WTC11 (cell line): ENCODE measurements around the gene F10. TPM values are rescaled to one million over a fixed set of nuclear protein-coding genes. Genes with fewer than 3 reads are reported as not detected.

Experiments used
- ATAC-seq: fragments of 200-7000 bp; cut with Tn5 transposase; 2 replicates; pipeline ENCODE4 v1.10.0; 2021; ENCODE audit warnings: mild to moderate bottlenecking, moderate library complexity
- CTCF ChIA-PET: fragments of 300-600 bp; sonication (Branson Sonifier 250); formaldehyde crosslinking; loops from one replicate; lab custom pipeline; 2021; ENCODE audit warnings: antibody characterized with exemption; lab: Charles Lee
- POLR2A ChIA-PET: fragments of 350-600 bp; sonication (Branson Sonifier 250); formaldehyde crosslinking; loops from one replicate; lab custom pipeline; 2021; ENCODE audit warnings: antibody characterized with exemption; lab: Charles Lee
- DNase-seq: peaks from one replicate; pipeline ENCODE4 v3.0.0; 2021; ENCODE audit warnings: low spot score
- H3K27ac Mint-ChIP-seq: 2 replicates; pipeline ENCODE4 v1.8.0; 2021; ENCODE audit warnings: mixed read lengths
- H3K27me3 Mint-ChIP-seq: 2 replicates; pipeline ENCODE4 v1.8.0; 2021; ENCODE audit warnings: low read depth, mild to moderate bottlenecking, moderate library complexity, mixed read lengths
- H3K36me3 Mint-ChIP-seq: 2 replicates; pipeline ENCODE4 v1.8.0; 2021; ENCODE audit warnings: mixed read lengths
- H3K4me1 Mint-ChIP-seq: 2 replicates; pipeline ENCODE4 v1.8.0; 2022; ENCODE audit warnings: mixed read lengths
- H3K4me3 Mint-ChIP-seq: 2 replicates; pipeline ENCODE4 v1.8.0; 2021; ENCODE audit warnings: mild to moderate bottlenecking, moderate library complexity, mixed read lengths
- H3K9me3 Mint-ChIP-seq: 2 replicates; pipeline ENCODE4 v1.8.0; 2021; ENCODE audit warnings: mixed read lengths
- AFF4 ChIP-seq: sonication (generic); formaldehyde crosslinking; IDR thresholded peaks from 2 replicates; pipeline ENCODE4 v1.8.1; 2023; ENCODE audit warnings: mild to moderate bottlenecking, missing genetic modification reagents, borderline replicate concordance
- CBFB ChIP-seq: sonication (generic); formaldehyde crosslinking; IDR thresholded peaks from 2 replicates; pipeline ENCODE4 v1.8.1; 2022; ENCODE audit warnings: mild to moderate bottlenecking, low read depth, missing genetic modification reagents
- CTCF ChIP-seq: fragments of 200-600 bp; IDR thresholded peaks from 2 replicates; pipeline ENCODE4 v1.8.0; 2022; ENCODE audit warnings: antibody characterized with exemption
- E2F5 ChIP-seq: sonication (generic); formaldehyde crosslinking; IDR thresholded peaks from 2 replicates; pipeline ENCODE4 v1.8.1; 2022; ENCODE audit warnings: mild to moderate bottlenecking, moderate library complexity, missing genetic modification reagents
- EMX1 ChIP-seq: fragments of 250-450 bp; sonication (Bioruptor Pico); IDR thresholded peaks from 2 replicates; pipeline ENCODE4 v1.8.0; 2021; ENCODE audit warnings: mild to moderate bottlenecking
- GTF2I ChIP-seq: fragments of 250-450 bp; sonication (Bioruptor Pico); conservative IDR thresholded peaks from 2 replicates; pipeline ENCODE4 v1.4.0; 2021; ENCODE audit warnings: mild to moderate bottlenecking
- OVOL2 ChIP-seq: fragments of 250-450 bp; sonication (Bioruptor Pico); IDR thresholded peaks from 2 replicates; pipeline ENCODE4 v1.9.0; 2021; ENCODE audit warnings: mild to moderate bottlenecking, borderline replicate concordance
- PREB ChIP-seq: sonication (generic); formaldehyde crosslinking; IDR thresholded peaks from 2 replicates; pipeline ENCODE4 v1.8.1; 2022; ENCODE audit warnings: mild to moderate bottlenecking, missing genetic modification reagents, moderate library complexity, borderline replicate concordance
- RELA ChIP-seq: sonication (generic); formaldehyde crosslinking; IDR thresholded peaks from 2 replicates; pipeline ENCODE4 v1.8.1; 2022; ENCODE audit warnings: missing genetic modification reagents, mild to moderate bottlenecking, borderline replicate concordance
- SMAD3 ChIP-seq: sonication (generic); formaldehyde crosslinking; IDR thresholded peaks from 2 replicates; pipeline ENCODE4 v1.8.0; 2022; ENCODE audit warnings: missing genetic modification reagents, mild to moderate bottlenecking, borderline replicate concordance
- SMAD4 ChIP-seq: sonication (generic); formaldehyde crosslinking; IDR thresholded peaks from 2 replicates; pipeline ENCODE4 v1.8.0; 2022; ENCODE audit warnings: mild to moderate bottlenecking, missing genetic modification reagents
- SP1 ChIP-seq: sonication (generic); formaldehyde crosslinking; conservative IDR thresholded peaks from 2 replicates; pipeline ENCODE4 v1.8.1; 2022; ENCODE audit warnings: missing genetic modification reagents
- TCF7 ChIP-seq: sonication (generic); formaldehyde crosslinking; IDR thresholded peaks from 2 replicates; pipeline ENCODE4 v1.8.0; 2022; ENCODE audit warnings: mild to moderate bottlenecking, low read depth, missing genetic modification reagents, moderate library complexity
- TEAD4 ChIP-seq: sonication (generic); formaldehyde crosslinking; IDR thresholded peaks from 2 replicates; pipeline ENCODE4 v1.8.0; 2022; ENCODE audit warnings: mild to moderate bottlenecking, missing genetic modification reagents
- TP53 ChIP-seq: sonication (generic); formaldehyde crosslinking; IDR thresholded peaks from 2 replicates; pipeline ENCODE4 v1.8.1; 2023; ENCODE audit warnings: mild to moderate bottlenecking, missing genetic modification reagents
- ZNF121 ChIP-seq: sonication (generic); formaldehyde crosslinking; IDR thresholded peaks from 2 replicates; pipeline ENCODE4 v1.8.0; 2023; ENCODE audit warnings: missing genetic modification reagents
- ZNF425 ChIP-seq: fragments of 250-450 bp; sonication (Bioruptor Pico); conservative IDR thresholded peaks from 2 replicates; pipeline ENCODE4 v1.9.0; 2021; ENCODE audit warnings: mild to moderate bottlenecking
- ZNF512 ChIP-seq: sonication (generic); formaldehyde crosslinking; IDR thresholded peaks from 2 replicates; pipeline ENCODE4 v1.8.1; 2022; ENCODE audit warnings: missing genetic modification reagents, borderline replicate concordance
- total RNA-seq: library from RNA; stranded (reverse); gene quantifications from 3 replicates; pipeline ENCODE4 v1.2.3, GENCODE V29; 2021
- TF ChIP-seq, protein P1 (sequence below): fragments of 250-450 bp; sonication (Bioruptor Pico); IDR thresholded peaks from 2 replicates; pipeline ENCODE4 v1.8.0; 2021; ENCODE audit warnings: mild to moderate bottlenecking
- TF ChIP-seq, protein P2 (sequence below): sonication (generic); formaldehyde crosslinking; IDR thresholded peaks from 2 replicates; pipeline ENCODE4 v1.8.1; 2023; ENCODE audit warnings: mild to moderate bottlenecking, missing genetic modification reagents, moderate library complexity

F10 gene
- total RNA-seq, 1 experiment from 2014 or later = 0.87 TPM

DNA sequence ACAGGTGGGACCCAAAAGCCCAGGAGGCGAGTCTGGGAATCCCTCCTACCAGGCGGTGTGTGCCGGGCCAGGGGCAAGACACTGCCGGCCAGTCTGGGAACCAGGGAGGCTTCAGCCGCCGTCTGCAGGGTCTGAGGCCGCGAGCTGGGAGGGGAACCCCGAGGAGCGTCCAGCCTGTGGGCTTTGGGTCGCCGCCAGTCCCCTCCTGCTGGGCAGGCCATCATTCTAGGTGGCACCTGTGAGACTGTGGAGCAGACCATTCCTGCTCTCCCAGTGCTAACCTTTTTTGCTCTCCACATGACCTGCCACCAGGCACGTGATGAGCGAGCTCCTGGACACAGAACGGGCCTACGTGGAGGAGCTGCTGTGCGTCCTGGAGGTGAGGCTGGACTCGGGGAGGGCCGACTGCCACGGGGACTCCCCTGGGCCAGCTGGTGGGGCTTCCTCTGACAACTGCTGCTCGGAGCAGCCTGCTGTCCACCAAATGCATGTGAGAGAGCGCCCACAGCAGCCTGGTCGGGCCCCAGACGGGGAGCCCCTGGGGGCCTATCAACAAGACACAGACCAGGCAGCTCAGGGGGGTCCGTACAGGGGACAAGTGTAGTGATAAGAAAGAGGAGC, 41.6 kb upstream of the F10 start (continued):
- no peak for TF ChIP-seq SMAD3

- no peak for ATAC-seq
- Mint-ChIP-seq H3K4me1 (no peaks in the 10 kb centered on the region), H3K27ac (no peak overlapping the region), H3K4me3 (no peak overlapping the region), H3K9me3 (no peaks in the 10 kb centered on the region), H3K27me3 (no peaks in the 10 kb centered on the region), H3K36me3 (peaks cover 4% of the 10 kb centered on the region; the same call in 1 of the 2 replicates)
- TF ChIP-seq ZNF425 (CRISPR knock-in tag) (no peak), CTCF (no peak), E2F5 (CRISPR knock-in tag) (no peak), OVOL2 (no peak), TCF7 (no peak), PREB (no peak), SP1 (CRISPR knock-in tag) (no peak), ZNF121 (no peak), SMAD4 (no peak), RELA (CRISPR knock-in tag) (no peak), TP53 (CRISPR knock-in tag) (no peak)
- TF ChIP-seq, protein P1, sequence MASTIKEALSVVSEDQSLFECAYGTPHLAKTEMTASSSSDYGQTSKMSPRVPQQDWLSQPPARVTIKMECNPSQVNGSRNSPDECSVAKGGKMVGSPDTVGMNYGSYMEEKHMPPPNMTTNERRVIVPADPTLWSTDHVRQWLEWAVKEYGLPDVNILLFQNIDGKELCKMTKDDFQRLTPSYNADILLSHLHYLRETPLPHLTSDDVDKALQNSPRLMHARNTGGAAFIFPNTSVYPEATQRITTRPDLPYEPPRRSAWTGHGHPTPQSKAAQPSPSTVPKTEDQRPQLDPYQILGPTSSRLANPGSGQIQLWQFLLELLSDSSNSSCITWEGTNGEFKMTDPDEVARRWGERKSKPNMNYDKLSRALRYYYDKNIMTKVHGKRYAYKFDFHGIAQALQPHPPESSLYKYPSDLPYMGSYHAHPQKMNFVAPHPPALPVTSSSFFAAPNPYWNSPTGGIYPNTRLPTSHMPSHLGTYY = no peak
- no peak for DNase-seq
- ChIA-PET POLR2A (no interaction called here), CTCF (no interaction called here)
These were observed 40.2 kb upstream of the F10 start for GRCh38 chr13:113082198-113083021.

DNA sequence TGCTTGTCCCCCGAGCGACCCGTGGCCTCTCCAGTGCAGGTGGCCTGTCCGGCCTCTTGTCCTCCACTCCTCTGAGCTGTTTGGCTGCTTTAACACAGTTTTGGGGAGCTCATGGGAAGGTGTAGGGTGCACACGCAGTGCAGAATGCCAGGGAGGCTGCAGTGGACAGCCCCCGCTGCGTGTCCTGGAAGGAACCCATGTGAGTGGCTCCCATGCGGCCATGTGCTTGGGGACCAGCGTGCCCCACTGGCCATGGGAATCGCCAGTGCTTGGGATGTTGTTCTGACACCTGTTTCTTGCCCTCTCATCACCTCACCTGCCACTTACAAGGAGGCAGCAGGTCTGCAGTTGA, 39.6 kb upstream of the F10 start:
- no peak for ATAC-seq
- ChIA-PET CTCF (no interaction called here), POLR2A (no interaction called here)
- Mint-ChIP-seq H3K27ac (no peak overlapping the region), H3K36me3 (peaks cover 6% of the 10 kb centered on the region), H3K4me3 (no peak overlapping the region), H3K9me3 (no peaks in the 10 kb centered on the region), H3K4me1 (no peaks in the 10 kb centered on the region), H3K27me3 (no peaks in the 10 kb centered on the region)
- DNase-seq = no peak
- no peak for TF ChIP-seq SMAD4
- no peak for TF ChIP-seq TEAD4 (CRISPR knock-in tag)
- no peak for TF ChIP-seq EMX1 (CRISPR knock-in tag)
- TF ChIP-seq AFF4 (CRISPR knock-in tag) = no peak
- TF ChIP-seq, protein P2, sequence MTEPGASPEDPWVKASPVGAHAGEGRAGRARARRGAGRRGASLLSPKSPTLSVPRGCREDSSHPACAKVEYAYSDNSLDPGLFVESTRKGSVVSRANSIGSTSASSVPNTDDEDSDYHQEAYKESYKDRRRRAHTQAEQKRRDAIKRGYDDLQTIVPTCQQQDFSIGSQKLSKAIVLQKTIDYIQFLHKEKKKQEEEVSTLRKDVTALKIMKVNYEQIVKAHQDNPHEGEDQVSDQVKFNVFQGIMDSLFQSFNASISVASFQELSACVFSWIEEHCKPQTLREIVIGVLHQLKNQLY (CRISPR knock-in tag) = no peak
- no peak for TF ChIP-seq ZNF512 (CRISPR knock-in tag)
- TF ChIP-seq CBFB (CRISPR knock-in tag) = no peak
- no peak for TF ChIP-seq GTF2I
